Trophoblast cell (in vitro differentiated cells and primary cell): ENCODE measurements around the gene EXOC3.
A peak's percentile ranks its signal among the peaks of the same experiment; 100 is the strongest.

Experiments
- DNase-seq, 2 donors: peaks; one replicate each; pipeline ENCODE4 v3.0.0-alpha.2; 2016
- H2AFZ ChIP-seq: 2 replicates; pipeline ENCODE4 v1.6.1; 2013; ENCODE audit warnings: low read length, moderate library complexity, mild to moderate bottlenecking; ENCODE audit not compliant: insufficient read depth, poor library complexity
- H2AK5ac ChIP-seq: 2 replicates; pipeline ENCODE4 v1.6.1; 2013; ENCODE audit warnings: mild to moderate bottlenecking, low read length
- H2BK120ac ChIP-seq: 2 replicates; pipeline ENCODE4 v1.6.1; 2013; ENCODE audit warnings: low read length, mild to moderate bottlenecking, moderate library complexity; ENCODE audit not compliant: insufficient read depth, poor library complexity
- H2BK12ac ChIP-seq: 2 replicates; pipeline ENCODE4 v1.6.1; 2013; ENCODE audit warnings: mild to moderate bottlenecking, low read length, moderate library complexity
- H2BK5ac ChIP-seq: 2 replicates; pipeline ENCODE4 v1.6.1; 2013; ENCODE audit warnings: low read length, low read depth, moderate library complexity, mild to moderate bottlenecking; ENCODE audit not compliant: poor library complexity
- H3K14ac ChIP-seq: 2 replicates; pipeline ENCODE4 v1.6.1; 2013; ENCODE audit warnings: mild to moderate bottlenecking, low read length
- H3K18ac ChIP-seq: 2 replicates; pipeline ENCODE4 v1.6.1; 2013; ENCODE audit warnings: mild to moderate bottlenecking, low read length
- H3K23ac ChIP-seq: 2 replicates; pipeline ENCODE4 v1.6.1; 2013; ENCODE audit warnings: low read length
- H3K27ac ChIP-seq: 2 replicates; pipeline ENCODE4 v1.5.1; 2013; ENCODE audit warnings: low read depth, mild to moderate bottlenecking, inconsistent platforms, low read length, moderate library complexity
- H3K27me3 ChIP-seq: 2 replicates; pipeline ENCODE4 v1.6.1; 2013; ENCODE audit warnings: inconsistent platforms, mild to moderate bottlenecking, low read length, moderate library complexity; ENCODE audit not compliant: insufficient read depth
- H3K36me3 ChIP-seq, 2 experiments: 1 replicate in 1 of 2; 2 replicates in 1 of 2; pipeline ENCODE4 v1.6.1; 2013; ENCODE audit warnings: low read length in 2 of 2, mild to moderate bottlenecking in 2 of 2, moderate library complexity in 1 of 2; ENCODE audit not compliant: insufficient read depth in 2 of 2, control insufficient read depth in 1 of 2
- H3K4ac ChIP-seq: 2 replicates; pipeline ENCODE4 v1.6.1; 2013; ENCODE audit warnings: low read depth, mild to moderate bottlenecking, low read length, moderate library complexity
- H3K4me1 ChIP-seq, 2 experiments: 1 replicate in 1 of 2; 2 replicates in 1 of 2; pipeline ENCODE4 v1.6.1; 2013; ENCODE audit warnings: low read length in 2 of 2, mild to moderate bottlenecking in 2 of 2, moderate library complexity in 1 of 2; ENCODE audit not compliant: insufficient read depth in 2 of 2, control insufficient read depth in 1 of 2
- H3K4me2 ChIP-seq: 2 replicates; pipeline ENCODE4 v1.6.1; 2013; ENCODE audit warnings: inconsistent platforms, mild to moderate bottlenecking, low read length, moderate library complexity
- H3K4me3 ChIP-seq: 2 replicates; pipeline ENCODE4 v1.5.1; 2013; ENCODE audit warnings: mild to moderate bottlenecking, low read depth, low read length, inconsistent platforms
- H3K79me1 ChIP-seq: one replicate; pipeline ENCODE4 v1.6.1; 2013; ENCODE audit warnings: low read length
- H3K79me2 ChIP-seq: 2 replicates; pipeline ENCODE4 v1.6.1; 2013; ENCODE audit warnings: low read length, mild to moderate bottlenecking; ENCODE audit not compliant: control insufficient read depth, insufficient read depth, poor library complexity
- H3K9ac ChIP-seq: 2 replicates; pipeline ENCODE4 v1.6.1; 2013; ENCODE audit warnings: mild to moderate bottlenecking, low read length
- H3K9me3 ChIP-seq: 2 replicates; pipeline ENCODE4 v1.6.1; 2013; ENCODE audit warnings: low read depth, mild to moderate bottlenecking, control low read depth, inconsistent platforms, low read length; ENCODE audit not compliant: insufficient read depth
- H4K12ac ChIP-seq: 2 replicates; pipeline ENCODE4 v1.6.1; 2013; ENCODE audit warnings: low read depth, mild to moderate bottlenecking, low read length, moderate library complexity
- H4K8ac ChIP-seq: 2 replicates; pipeline ENCODE4 v1.6.1; 2013; ENCODE audit warnings: low read depth, mild to moderate bottlenecking, low read length, moderate library complexity
- H4K91ac ChIP-seq: one replicate; pipeline ENCODE4 v1.6.1; 2013; ENCODE audit warnings: low read depth, mild to moderate bottlenecking, low read length, moderate library complexity
- WGBS: extraction: QIAGEN DNeasy Blood & Tissue Kit; methylation state at CpG from one replicate; pipeline ENCODE4 v1.1.7; 2013; ENCODE audit warnings: missing lambda C conversion rate; ENCODE audit not compliant: insufficient read length, insufficient coverage; ENCODE audit errors: extremely low coverage; 5-methylcytosine and 5-hydroxymethylcytosine counted together

The EXOC3 gene

DNA sequence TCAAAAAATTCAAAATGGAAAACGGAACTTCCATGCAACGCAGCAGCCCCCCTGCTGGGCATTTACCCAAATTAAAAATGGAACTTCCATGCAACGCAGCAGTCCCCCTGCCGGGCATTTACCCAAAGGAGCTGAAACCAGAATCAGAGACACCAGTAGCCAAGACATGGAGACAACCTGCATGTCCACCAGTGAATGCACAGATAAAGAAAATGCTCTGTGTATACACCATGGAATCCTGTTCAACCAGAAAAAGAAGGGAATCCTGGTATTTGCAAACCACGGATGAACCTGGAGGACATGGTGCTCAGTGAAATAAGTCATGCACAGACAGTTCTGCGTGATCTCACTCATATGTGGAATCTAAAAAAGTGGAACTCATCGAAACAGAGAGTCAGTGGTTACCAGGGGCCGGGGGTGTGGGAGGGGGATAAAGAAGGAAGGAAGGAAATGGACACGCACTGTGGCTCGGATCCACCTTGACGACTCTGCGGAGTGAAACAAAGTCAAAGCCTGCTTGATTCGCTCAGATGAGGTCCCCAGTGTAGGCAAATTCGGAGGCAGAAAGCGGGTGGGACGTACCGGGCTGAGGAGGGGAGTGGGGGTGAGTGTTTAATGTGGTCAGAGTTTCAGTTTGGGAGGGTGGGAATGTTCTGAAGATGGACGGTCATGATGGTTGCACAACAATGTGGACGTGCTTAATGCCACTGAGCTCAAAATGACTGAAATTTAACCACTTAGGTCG, 40.2 kb upstream of the EXOC3 start:
- H3K14ac ChIP-seq: no peak overlapping the region
- no peak overlapping the region for H2AFZ ChIP-seq
- H2AK5ac ChIP-seq: no peak overlapping the region
- peak overlapping the region; percentile 75 for H4K91ac ChIP-seq
- no peak overlapping the region for H3K4me3 ChIP-seq
- no peak overlapping the region for H3K4me2 ChIP-seq
- H3K27ac ChIP-seq: peak overlapping the region; percentile 28
- no peak overlapping the region for H3K18ac ChIP-seq
- H2BK120ac ChIP-seq: peak overlapping the region; percentile 39
- no peak overlapping the region for H4K12ac ChIP-seq
- peak; percentile 88 to 97 for DNase-seq
- no peaks in the 10 kb centered on the region for H3K79me2 ChIP-seq
- H4K8ac ChIP-seq: no peak overlapping the region
- no peak overlapping the region for H3K4ac ChIP-seq
- H3K36me3 ChIP-seq: no peaks in the 10 kb centered on the region
- H3K9me3 ChIP-seq: peaks cover 2% of the 10 kb centered on the region
- H2BK5ac ChIP-seq: peak overlapping the region; percentile 25
- H3K23ac ChIP-seq: no peak overlapping the region
- peaks cover 8% of the 10 kb centered on the region for H3K79me1 ChIP-seq
- H3K4me1 ChIP-seq: peaks cover 3 to 14% of the 10 kb centered on the region in 2 experiments
- no peak overlapping the region for H2BK12ac ChIP-seq
- no CpG with 5 or more reads among the region's 20 CpGs for WGBS
- no peaks in the 10 kb centered on the region for H3K27me3 ChIP-seq
- no peak overlapping the region for H3K9ac ChIP-seq

DNA sequence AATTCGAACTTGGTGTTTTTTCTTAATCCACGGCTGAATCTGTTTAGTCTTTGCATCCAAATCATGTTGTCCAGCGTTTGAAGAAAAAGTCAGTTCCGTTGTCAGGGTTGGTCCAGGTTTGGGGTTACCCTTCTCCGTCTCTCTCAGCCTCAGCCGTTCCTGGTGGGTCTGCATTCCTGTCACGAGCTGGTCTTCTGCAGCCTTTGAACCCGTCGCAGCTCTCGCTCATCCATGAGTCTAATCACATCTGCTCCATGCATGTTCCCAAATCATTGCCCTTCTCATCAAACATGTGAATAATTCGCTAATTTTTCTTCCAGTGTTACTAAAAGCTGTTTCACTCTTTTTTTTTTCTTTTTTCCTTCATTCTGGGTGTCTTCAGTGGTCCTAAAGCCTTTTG, 39.0 kb upstream of the EXOC3 start:
- H3K9ac ChIP-seq: no peak overlapping the region
- no peaks in the 10 kb centered on the region for H3K27me3 ChIP-seq
- H3K36me3 ChIP-seq: no peaks in the 10 kb centered on the region
- H3K4me3 ChIP-seq: no peak overlapping the region
- H3K4me2 ChIP-seq: no peak overlapping the region
- H4K12ac ChIP-seq: no peak overlapping the region
- H3K4me1 ChIP-seq: peaks cover 3 to 14% of the 10 kb centered on the region in 2 experiments
- no peak overlapping the region for H3K27ac ChIP-seq
- H3K18ac ChIP-seq: no peak overlapping the region
- no peak overlapping the region for H2BK120ac ChIP-seq
- H3K9me3 ChIP-seq: peaks cover 2% of the 10 kb centered on the region
- no peak overlapping the region for H2AK5ac ChIP-seq
- no peak overlapping the region for H2BK12ac ChIP-seq
- no peak overlapping the region for H2BK5ac ChIP-seq
- no peak for DNase-seq
- no peak overlapping the region for H3K14ac ChIP-seq
- no peak overlapping the region for H3K4ac ChIP-seq
- no peak overlapping the region for H2AFZ ChIP-seq
- H3K79me2 ChIP-seq: no peaks in the 10 kb centered on the region
- H4K91ac ChIP-seq: no peak overlapping the region
- H3K23ac ChIP-seq: no peak overlapping the region
- no peak overlapping the region for H4K8ac ChIP-seq
- peaks cover 6% of the 10 kb centered on the region for H3K79me1 ChIP-seq
- no CpG with 5 or more reads among the region's 11 CpGs for WGBS

- Histone ChIP-seq H2BK12ac (no peak overlapping the region), H3K4ac (no peak overlapping the region), H3K27ac (no peak overlapping the region), H3K4me3 (no peak overlapping the region), H3K9ac (peak overlapping the region; percentile 38), H4K8ac (no peak overlapping the region), H3K36me3 (no peaks in the 10 kb centered on the region), H3K4me1 (peaks cover 0 to 10% of the 10 kb centered on the region in 2 experiments), H2BK5ac (no peak overlapping the region), H3K23ac (no peak overlapping the region), H4K12ac (no peak overlapping the region), H2BK120ac (no peak overlapping the region), H3K14ac (no peak overlapping the region), H2AFZ (no peak overlapping the region), H3K79me1 (peaks cover 5% of the 10 kb centered on the region), H3K9me3 (peaks cover 2% of the 10 kb centered on the region), H3K4me2 (no peak overlapping the region), H3K27me3 (no peaks in the 10 kb centered on the region), H4K91ac (no peak overlapping the region), H2AK5ac (no peak overlapping the region), H3K79me2 (no peaks in the 10 kb centered on the region), H3K18ac (no peak overlapping the region)
- no peak for DNase-seq
- no CpG with 5 or more reads among the region's 12 CpGs for WGBS
Measured at GRCh38 chr5:404666-405241, 38.2 kb upstream of the EXOC3 start.

DNA sequence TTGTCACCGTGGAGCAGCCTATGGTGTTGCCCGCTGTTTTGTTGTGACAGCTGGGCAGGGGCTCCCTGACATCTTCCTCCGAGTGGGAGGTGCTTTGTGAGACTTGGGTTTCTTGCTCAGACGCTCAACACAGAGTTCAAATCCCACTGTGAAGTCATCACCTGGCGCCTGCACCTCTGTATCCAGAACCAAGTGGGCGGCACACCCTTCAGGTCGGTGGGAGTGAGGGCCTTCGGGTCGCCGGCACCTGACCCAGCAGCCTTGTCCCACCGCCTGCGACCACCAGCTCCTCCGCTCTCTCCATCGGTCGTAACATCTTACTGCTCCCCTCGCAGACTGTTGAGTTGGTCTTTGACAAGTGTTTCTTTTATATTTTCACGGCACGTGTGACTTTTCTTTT, 37.6 kb upstream of the EXOC3 start:
- Histone ChIP-seq H2AFZ (no peak overlapping the region), H3K18ac (no peak overlapping the region), H3K4ac (no peak overlapping the region), H4K8ac (no peak overlapping the region), H3K27ac (no peak overlapping the region), H2BK120ac (no peak overlapping the region), H2BK12ac (no peak overlapping the region), H4K91ac (no peak overlapping the region), H3K4me2 (no peak overlapping the region), H3K9me3 (peaks cover 2% of the 10 kb centered on the region), H4K12ac (no peak overlapping the region), H3K23ac (no peak overlapping the region), H3K4me3 (no peak overlapping the region), H3K4me1 (peaks cover 0 to 8% of the 10 kb centered on the region in 2 experiments), H3K79me2 (no peaks in the 10 kb centered on the region), H3K36me3 (no peaks in the 10 kb centered on the region), H3K27me3 (no peaks in the 10 kb centered on the region), H3K14ac (no peak overlapping the region), H3K79me1 (peaks cover 5% of the 10 kb centered on the region), H2AK5ac (no peak overlapping the region), H3K9ac (no peak overlapping the region), H2BK5ac (no peak overlapping the region)
- DNase-seq: no peak
- WGBS: no CpG with 5 or more reads among the region's 18 CpGs
